ENCODE results near the gene SLC25A34.

GRCh38 chr1:15696956-15697521 is 39.0 kb upstream of the SLC25A34 start:
- no peak for TF ChIP-seq CTCF (IDR thresholded peaks at IDR 0.05)
- TF ChIP-seq POLR2A (IDR thresholded peaks at IDR 0.05), result no peak

Measured in heart left ventricle (tissue), 13 donors.